GM12801 (cell line): ENCODE measurements around the gene CNTN5.

ENCODE experiments used
- TF ChIP-seq, protein P1 (sequence below): IDR thresholded peaks from one replicate; pipeline ENCODE4 v1.5.1; 2011; ENCODE audit warnings: control low read depth; ENCODE audit not compliant: insufficient read length; ENCODE audit errors: extremely low read depth

Gene CNTN5

DNA sequence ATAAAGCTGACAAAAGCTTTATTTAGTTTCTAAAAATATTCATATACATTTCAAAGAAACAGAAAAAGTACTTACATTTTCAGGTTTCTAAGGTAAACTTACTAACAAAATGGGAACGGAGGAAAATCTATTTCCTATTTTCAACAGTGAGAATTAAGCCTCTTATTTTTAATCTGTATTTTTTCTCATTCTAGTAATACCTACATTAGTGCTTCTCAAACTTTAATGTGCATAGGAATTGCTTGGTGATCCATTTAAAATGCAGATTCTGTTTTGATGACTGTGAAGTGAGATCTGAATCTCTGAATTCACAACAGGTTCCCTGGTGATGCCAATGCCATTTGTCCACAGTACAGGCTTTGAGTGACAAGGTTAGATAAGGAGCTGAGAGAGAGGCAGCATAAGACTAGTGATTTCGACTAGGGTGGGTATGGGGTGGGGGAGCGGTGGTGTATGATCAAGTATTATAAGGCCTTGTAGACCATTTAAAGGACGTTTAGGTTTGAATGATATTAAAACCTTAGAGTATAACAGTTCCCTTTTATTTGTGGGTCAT lies 402.8 kb downstream of the CNTN5 start:
- TF ChIP-seq, protein P1, sequence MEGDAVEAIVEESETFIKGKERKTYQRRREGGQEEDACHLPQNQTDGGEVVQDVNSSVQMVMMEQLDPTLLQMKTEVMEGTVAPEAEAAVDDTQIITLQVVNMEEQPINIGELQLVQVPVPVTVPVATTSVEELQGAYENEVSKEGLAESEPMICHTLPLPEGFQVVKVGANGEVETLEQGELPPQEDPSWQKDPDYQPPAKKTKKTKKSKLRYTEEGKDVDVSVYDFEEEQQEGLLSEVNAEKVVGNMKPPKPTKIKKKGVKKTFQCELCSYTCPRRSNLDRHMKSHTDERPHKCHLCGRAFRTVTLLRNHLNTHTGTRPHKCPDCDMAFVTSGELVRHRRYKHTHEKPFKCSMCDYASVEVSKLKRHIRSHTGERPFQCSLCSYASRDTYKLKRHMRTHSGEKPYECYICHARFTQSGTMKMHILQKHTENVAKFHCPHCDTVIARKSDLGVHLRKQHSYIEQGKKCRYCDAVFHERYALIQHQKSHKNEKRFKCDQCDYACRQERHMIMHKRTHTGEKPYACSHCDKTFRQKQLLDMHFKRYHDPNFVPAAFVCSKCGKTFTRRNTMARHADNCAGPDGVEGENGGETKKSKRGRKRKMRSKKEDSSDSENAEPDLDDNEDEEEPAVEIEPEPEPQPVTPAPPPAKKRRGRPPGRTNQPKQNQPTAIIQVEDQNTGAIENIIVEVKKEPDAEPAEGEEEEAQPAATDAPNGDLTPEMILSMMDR = no peak

DNA sequence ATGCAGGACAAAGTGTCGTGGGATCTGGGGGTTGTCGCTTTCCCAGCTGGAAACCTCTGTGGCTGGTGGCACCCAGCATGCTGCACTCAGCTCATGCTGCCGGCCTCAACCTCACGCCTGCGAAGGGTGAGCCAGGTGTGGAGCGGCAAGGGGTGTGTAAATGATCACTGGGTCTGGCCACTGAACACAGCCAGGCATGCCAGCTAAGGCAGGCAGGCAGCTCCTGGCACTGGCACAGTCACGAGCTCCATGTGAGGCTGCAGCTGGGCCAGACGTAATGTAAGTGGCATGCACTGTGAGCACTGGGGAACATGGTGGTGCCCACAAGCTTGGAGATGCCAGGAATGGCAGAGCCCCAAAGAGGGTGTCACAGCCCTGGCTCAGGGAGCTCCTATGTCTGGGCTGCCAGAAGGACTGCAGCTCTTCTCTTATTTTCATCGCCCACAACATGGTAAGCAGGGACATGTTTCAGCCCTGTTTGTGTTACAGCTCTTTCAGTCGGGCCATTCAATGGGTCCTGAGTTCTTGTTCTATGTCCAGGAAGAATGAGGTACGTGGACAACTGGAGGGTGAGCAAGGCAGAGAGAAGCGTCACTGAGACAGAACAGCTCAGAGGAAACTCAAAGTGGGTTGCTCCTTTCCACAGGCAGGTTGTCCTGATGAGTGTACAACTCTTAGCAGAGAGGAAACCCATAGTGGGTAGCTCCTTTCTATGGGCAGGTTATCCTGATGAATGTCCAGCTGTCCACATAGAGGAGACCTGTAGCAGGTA lies 403.8 kb downstream of the CNTN5 start:
- TF ChIP-seq, protein P1 = no peak

DNA sequence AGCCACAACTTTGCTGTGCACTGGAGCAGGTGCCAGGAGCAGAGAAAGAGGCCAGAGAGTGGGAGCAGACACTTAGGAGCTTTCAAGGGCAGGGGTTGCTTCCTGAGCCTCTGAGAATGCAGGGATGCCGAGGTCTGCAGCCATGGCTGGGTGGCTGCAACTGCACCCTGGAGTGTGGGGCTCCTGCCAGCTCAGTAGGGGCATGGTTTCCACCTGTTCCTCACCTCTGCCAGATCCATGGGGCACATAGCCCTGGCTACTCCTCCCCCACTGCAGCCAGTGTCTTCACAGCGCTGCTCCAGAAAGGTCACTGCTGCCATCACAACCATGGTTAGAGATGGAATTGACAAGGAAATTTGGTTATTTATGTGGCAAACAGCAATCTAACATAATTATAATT lies 404.8 kb downstream of the CNTN5 start:
- TF ChIP-seq, protein P1 = no peak

DNA sequence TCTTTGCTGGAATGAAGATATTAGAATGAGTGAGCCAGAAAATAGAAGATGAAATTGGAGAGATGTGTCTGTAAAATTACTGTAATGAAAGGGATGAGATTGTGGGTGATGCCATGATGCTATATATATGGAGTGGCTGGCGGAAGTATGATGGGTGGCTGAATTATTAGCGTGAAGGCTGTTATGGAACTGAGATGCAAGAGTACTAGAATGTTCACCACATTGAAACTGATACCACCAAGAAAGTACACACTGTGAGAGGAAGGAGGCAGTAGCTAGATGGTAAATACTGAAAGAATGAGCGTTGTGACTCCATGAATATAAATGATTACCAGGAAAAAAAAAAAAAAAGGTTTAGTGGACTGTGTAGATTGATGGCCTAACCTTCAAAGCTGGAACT lies 411.9 kb downstream of the CNTN5 start:
- TF ChIP-seq, protein P1 = no peak

DNA sequence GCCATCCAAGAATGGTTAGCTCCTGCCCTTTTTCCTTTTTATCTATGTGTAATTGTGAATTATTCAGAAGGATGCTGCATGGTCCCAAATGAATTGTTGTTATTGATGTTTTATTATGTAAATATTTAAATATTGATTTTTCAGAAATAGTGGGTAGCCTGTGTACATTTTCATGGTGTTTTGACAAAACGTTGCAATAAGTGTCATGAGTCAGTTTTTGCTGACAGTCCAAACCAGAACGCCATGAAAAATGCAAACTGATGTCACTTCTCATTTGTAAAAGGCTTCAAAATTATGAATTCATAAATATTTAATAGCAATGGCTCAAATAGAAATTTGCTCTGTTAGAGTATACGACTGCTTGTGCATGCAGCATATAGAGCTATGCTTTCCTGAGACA lies 422.5 kb downstream of the CNTN5 start:
- TF ChIP-seq, protein P1 = no peak

DNA sequence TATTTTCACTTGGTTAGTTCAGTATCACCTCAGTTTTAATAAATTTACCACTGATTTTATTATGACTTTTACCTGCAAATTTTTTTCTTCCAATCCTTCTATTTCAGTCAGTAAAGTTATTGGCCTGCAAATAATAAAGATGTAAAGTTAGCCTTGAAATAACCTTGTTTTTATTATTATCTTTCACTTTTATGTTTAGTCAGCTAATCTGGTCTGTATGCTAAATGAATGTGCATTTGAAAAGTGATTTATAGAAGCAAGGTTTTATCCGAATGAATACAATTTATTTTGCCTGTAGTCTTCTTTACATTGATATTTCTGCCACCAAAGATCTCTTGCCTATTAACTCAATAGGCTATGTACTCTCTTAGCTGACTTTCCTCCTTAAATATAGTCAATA lies 425.7 kb downstream of the CNTN5 start:
- TF ChIP-seq, protein P1 = no peak

DNA sequence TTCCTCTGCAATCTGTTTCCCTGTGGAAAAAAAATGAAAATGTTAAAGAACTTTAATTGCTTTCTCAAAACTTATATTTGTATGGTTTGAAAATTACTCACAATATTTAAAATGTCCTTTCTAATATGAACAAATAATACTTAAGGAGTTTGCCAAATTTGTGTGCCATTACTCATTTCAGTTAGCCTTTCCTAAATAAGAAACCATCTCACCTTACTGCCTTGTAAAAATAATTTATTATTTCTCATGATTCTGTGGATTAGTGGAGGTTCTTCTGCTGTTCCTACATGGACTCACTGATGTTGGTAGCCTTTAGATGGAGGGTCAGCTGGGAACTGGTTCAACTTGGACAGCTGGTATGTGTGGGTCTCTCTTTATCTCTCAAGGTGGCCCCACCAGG lies 428.6 kb downstream of the CNTN5 start:
- TF ChIP-seq, protein P1 = no peak
